LNCaP clone FGC (cell line): ENCODE data around the gene IRF7.
A peak's percentile ranks its signal among the peaks of the same experiment; 100 is the strongest.

ENCODE experiments used
- DNase-seq: peaks from one replicate; pipeline ENCODE4 v3.0.0-alpha.2; 2011; ENCODE audit warnings: low read depth
- H3K4me3 ChIP-seq: 2 replicates; pipeline ENCODE4 v1.5.1; 2011; ENCODE audit warnings: mild to moderate bottlenecking, low read depth, low read length, control low read depth
- CTCF ChIP-seq: IDR thresholded peaks from 2 replicates; pipeline ENCODE4 v1.5.1; 2012; ENCODE audit warnings: mild to moderate bottlenecking; ENCODE audit not compliant: control insufficient read depth, insufficient read depth; ENCODE audit errors: extremely low read depth

The IRF7 gene

GRCh38 chr11:614021-614622, 1.6 kb downstream of the IRF7 start:
- no peak for DNase-seq

GRCh38 chr11:613369-613968, 2.3 kb downstream of the IRF7 start:
- TF ChIP-seq CTCF, result no peak
- peak overlapping the region; percentile 59 for H3K4me3 ChIP-seq
- peak; percentile 51 for DNase-seq

More at GRCh38 chr11:614021-614622, 1.6 kb downstream of the IRF7 start:
- H3K4me3 ChIP-seq, result peak overlapping the region; percentile 59
- TF ChIP-seq CTCF, result no peak

GRCh38 chr11:612961-613300, 2.8 kb downstream of the IRF7 start:
- no peak overlapping the region for H3K4me3 ChIP-seq
- DNase-seq, result no peak
- TF ChIP-seq CTCF, result no peak

GRCh38 chr11:612201-612960, 3.4 kb downstream of the IRF7 start:
- H3K4me3 ChIP-seq, result no peak overlapping the region
- DNase-seq, result peak; percentile 11
- peak; percentile 22; the same call in 1 of the 2 replicates for TF ChIP-seq CTCF

DNA sequence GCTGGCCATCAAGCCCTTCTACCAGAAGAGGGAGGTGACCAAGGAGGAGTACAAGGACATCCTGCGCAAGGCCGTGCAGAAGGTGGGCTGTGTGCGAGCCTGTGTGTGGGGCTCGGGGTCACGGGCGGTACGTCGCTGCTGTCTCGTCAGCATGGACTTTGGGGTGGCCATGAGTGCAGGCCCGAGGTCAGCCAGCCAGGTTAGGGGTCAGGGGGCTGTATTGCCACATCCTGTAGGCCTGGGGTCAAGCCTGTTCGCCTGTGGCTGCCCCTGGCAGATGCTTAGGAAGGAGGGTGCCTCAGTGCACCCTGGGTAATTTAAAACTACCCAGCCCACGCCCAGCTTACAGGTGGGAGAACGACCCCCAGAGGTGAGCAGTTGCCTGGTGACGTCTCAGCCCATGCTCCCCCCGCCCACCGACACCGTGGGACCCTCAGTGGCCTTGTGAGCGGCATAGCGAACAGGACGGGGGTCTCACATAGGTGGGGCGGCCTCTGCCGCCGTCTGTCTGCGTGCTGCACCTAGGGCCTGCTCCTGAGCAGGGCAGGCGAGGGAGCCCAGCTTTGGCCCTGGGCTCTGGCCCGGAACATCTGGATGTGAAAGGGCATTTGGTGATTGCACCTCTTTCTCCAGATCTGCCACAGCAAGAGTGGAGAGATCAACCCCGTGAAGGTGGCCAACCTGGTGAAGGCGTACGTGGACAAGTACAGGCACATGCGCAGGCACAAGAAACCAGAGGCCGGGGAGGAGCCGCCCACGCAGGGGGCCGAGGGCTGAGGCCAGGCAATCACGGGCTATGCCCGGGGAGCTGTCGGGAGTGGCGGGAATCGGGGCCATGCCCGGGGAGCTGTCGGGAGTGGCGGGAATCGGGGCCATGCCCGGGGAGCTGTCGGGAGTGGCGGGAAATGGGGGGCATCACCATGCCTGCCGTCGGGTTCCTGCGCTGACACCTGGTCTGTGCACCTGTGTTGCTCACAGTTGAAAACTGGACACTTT, 4.5 kb downstream of the IRF7 start:
- no peak for TF ChIP-seq CTCF

GRCh38 chr11:610146-610801, 5.5 kb downstream of the IRF7 start:
- DNase-seq, result no peak
- TF ChIP-seq CTCF, result no peak
- no peak overlapping the region for H3K4me3 ChIP-seq

More for the DNA sequence above, 4.5 kb downstream of the IRF7 start:
- H3K4me3 ChIP-seq, result no peak overlapping the region
- DNase-seq, result no peak
